Keratinocyte (primary cell): ENCODE results near the gene G6PC3. TPM values are rescaled to one million over a fixed set of nuclear protein-coding genes. Genes with fewer than 3 reads are reported as not detected.

ENCODE experiments used
- DNase-seq: peaks from one replicate; pipeline ENCODE4 v3.0.0-alpha.2; 2011; ENCODE audit warnings: low read depth, missing footprints, low spot score
- FAIRE-seq: peaks from 2 replicates; lab custom pipeline; 2011; peaks lifted over from hg19 to GRCh38; lab: Jason Lieb, UNC
- H2AFZ ChIP-seq: 2 replicates; pipeline ENCODE4 v1.6.0; 2012; ENCODE audit warnings: low read length, control low read depth, inconsistent platforms; ENCODE audit not compliant: control insufficient read depth
- H3K27ac ChIP-seq: 2 replicates; pipeline ENCODE4 v1.5.1; 2011; ENCODE audit warnings: low read length; ENCODE audit not compliant: control insufficient read depth, insufficient read depth
- H3K27me3 ChIP-seq: 3 replicates; pipeline ENCODE4 v1.6.0; 2011; ENCODE audit warnings: low read length; ENCODE audit not compliant: control insufficient read depth, insufficient read depth; ENCODE audit errors: extremely low read depth
- H3K36me3 ChIP-seq, 2 experiments: 2 replicates in 1 of 2; 3 replicates in 1 of 2; pipeline ENCODE4 v1.5.1; 2011; ENCODE audit warnings: low read length in 2 of 2, mild to moderate bottlenecking in 1 of 2; ENCODE audit not compliant: control insufficient read depth in 2 of 2, insufficient read depth in 2 of 2; ENCODE audit errors: extremely low read depth in 1 of 2
- H3K4me1 ChIP-seq: 3 replicates; pipeline ENCODE4 v1.5.1; 2011; ENCODE audit warnings: low read length; ENCODE audit not compliant: control insufficient read depth, insufficient read depth; ENCODE audit errors: extremely low read depth
- H3K4me2 ChIP-seq: 3 replicates; pipeline ENCODE4 v1.6.0; 2011; ENCODE audit warnings: low read depth, low read length; ENCODE audit not compliant: control insufficient read depth, insufficient read depth; ENCODE audit errors: extremely low read depth
- H3K4me3 ChIP-seq, 3 experiments: fragments of 200-600 bp in 1 of 3; sonication (generic) in 1 of 3; 2 replicates in 2 of 3; 3 replicates in 1 of 3; pipeline ENCODE4 v1.5.1; 2011 to 2016; ENCODE audit warnings: low read length in 3 of 3, mild to moderate bottlenecking in 3 of 3, control low read depth in 2 of 3, inconsistent platforms in 1 of 3, low read depth in 1 of 3, mixed read lengths in 1 of 3, mixed run types in 1 of 3, moderate library complexity in 1 of 3; ENCODE audit not compliant: control insufficient read depth in 2 of 3, insufficient read depth in 2 of 3; ENCODE audit errors: extremely low read depth in 1 of 3
- H3K79me2 ChIP-seq: 2 replicates; pipeline ENCODE4 v1.6.0; 2012; ENCODE audit warnings: low read length; ENCODE audit not compliant: control insufficient read depth, insufficient read depth
- H3K9ac ChIP-seq: 3 replicates; pipeline ENCODE4 v1.6.0; 2011; ENCODE audit warnings: low read length; ENCODE audit not compliant: control insufficient read depth, insufficient read depth; ENCODE audit errors: extremely low read depth
- H3K9me1 ChIP-seq: 3 replicates; pipeline ENCODE4 v1.6.0; 2011; ENCODE audit warnings: low read length; ENCODE audit not compliant: control insufficient read depth, insufficient read depth; ENCODE audit errors: extremely low read depth
- H3K9me3 ChIP-seq: 2 replicates; pipeline ENCODE4 v1.5.1; 2012; ENCODE audit warnings: low read depth, low read length; ENCODE audit not compliant: control insufficient read depth
- H4K20me1 ChIP-seq: 3 replicates; pipeline ENCODE4 v1.6.0; 2011; ENCODE audit warnings: low read length; ENCODE audit not compliant: control insufficient read depth, insufficient read depth; ENCODE audit errors: extremely low read depth
- EZH2 ChIP-seq: IDR thresholded peaks from one replicate; pipeline ENCODE4 v1.6.1; 2012; ENCODE audit warnings: inconsistent platforms, mild to moderate bottlenecking, low read length, moderate library complexity
- dilution Hi-C: fragments of 300-500 bp; cut with MboI; formaldehyde crosslinking; loops from one replicate; pipeline ENCODE4 v1.7.0; 2020; ENCODE audit warnings: low sequenced_read_pairs; ENCODE audit not compliant: extremely low pct_ligation_motif_present
- polyA plus RNA-seq, 5 experiments: library from polyadenylated mRNA; depleted of rRNA in 3 of 5; stranded (reverse) in 3 of 5; stranded (forward) in 1 of 5; unstranded in 1 of 5; fragments of >200 nt; gene quantifications; 1 replicate in 1 of 5; 2 replicates in 3 of 5; 3 replicates in 1 of 5; pipeline versions ENCODE4 v1.2.1 to v1.2.3, GENCODE V29; 2011 to 2012; ENCODE audit warnings: missing spikeins in 2 of 5, low read depth in 1 of 5, low replicate concordance in 1 of 5
- TF ChIP-seq, protein P1 (sequence below), 3 experiments: IDR thresholded peaks in 1 of 3; conservative IDR thresholded peaks in 1 of 3; optimal IDR thresholded peaks in 1 of 3; 2 replicates in 2 of 3; 3 replicates in 1 of 3; pipeline versions ENCODE3 to v1.5.1; 2011; ENCODE audit warnings: low read length in 3 of 3, mild to moderate bottlenecking in 3 of 3, moderate library complexity in 2 of 3, control low read depth in 1 of 3, inconsistent platforms in 1 of 3; ENCODE audit not compliant: insufficient read depth in 2 of 3; ENCODE audit errors: extremely low read depth in 1 of 3

The G6PC3 gene
- polyA plus RNA-seq, 1 donor (not counting 4 experiments of a cell fraction or from before 2014, with no cell fraction given) = 28.0 TPM

GRCh38 chr17:44071198-44071520, 624 bp downstream of the G6PC3 start:
- Histone ChIP-seq H3K4me3 (peak overlapping the region; percentile 63 to 86 (median 70)), H3K4me2 (peak overlapping the region; percentile 52), H4K20me1 (no peaks in the 10 kb centered on the region), H3K9ac (peak overlapping the region; percentile 91), H3K79me2 (peaks cover 2% of the 10 kb centered on the region), H3K36me3 (peaks cover 14 to 15% of the 10 kb centered on the region in 2 experiments), H3K4me1 (peaks cover 14% of the 10 kb centered on the region), H3K9me3 (no peaks in the 10 kb centered on the region), H2AFZ (peak overlapping the region; percentile 85), H3K27ac (peak overlapping the region; percentile 81), H3K27me3 (no peaks in the 10 kb centered on the region), H3K9me1 (no peaks in the 10 kb centered on the region)
- FAIRE-seq = no peak
- dilution Hi-C loops = no loop called here
- no peak for TF ChIP-seq EZH2
- TF ChIP-seq, protein P1, sequence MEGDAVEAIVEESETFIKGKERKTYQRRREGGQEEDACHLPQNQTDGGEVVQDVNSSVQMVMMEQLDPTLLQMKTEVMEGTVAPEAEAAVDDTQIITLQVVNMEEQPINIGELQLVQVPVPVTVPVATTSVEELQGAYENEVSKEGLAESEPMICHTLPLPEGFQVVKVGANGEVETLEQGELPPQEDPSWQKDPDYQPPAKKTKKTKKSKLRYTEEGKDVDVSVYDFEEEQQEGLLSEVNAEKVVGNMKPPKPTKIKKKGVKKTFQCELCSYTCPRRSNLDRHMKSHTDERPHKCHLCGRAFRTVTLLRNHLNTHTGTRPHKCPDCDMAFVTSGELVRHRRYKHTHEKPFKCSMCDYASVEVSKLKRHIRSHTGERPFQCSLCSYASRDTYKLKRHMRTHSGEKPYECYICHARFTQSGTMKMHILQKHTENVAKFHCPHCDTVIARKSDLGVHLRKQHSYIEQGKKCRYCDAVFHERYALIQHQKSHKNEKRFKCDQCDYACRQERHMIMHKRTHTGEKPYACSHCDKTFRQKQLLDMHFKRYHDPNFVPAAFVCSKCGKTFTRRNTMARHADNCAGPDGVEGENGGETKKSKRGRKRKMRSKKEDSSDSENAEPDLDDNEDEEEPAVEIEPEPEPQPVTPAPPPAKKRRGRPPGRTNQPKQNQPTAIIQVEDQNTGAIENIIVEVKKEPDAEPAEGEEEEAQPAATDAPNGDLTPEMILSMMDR (optimal IDR thresholded peaks at IDR 0.05 in 1 of 3, IDR thresholded peaks at IDR 0.05 in 1 of 3, conservative IDR thresholded peaks at IDR 0.05 in 1 of 3; ENCODE audit: extremely low read depth in 1 of 3, insufficient read depth in 2 of 3, low read length in 3 of 3) = no peak
- no peak for DNase-seq

DNA sequence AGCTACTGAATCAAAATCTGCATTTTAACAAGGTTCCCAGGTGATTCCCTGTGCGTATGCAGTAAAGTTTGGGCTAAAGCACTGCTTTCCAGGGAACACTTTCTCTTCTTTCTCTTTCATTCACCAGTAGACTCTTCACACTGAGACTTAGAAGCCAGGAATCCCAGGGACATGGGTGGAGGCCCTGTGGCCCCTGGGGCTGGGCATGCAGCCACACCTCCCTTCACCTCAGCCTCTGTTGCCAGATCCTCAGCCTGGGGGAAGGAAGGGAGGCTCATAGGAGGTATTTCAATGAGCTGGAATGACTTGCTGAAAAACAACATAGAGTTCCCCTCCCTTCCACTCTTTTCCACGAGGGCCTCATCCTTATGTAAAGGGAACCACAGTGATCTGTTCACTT, 1.2 kb downstream of the G6PC3 start:
- H4K20me1 ChIP-seq = no peaks in the 10 kb centered on the region
- dilution Hi-C loops = no loop called here
- DNase-seq = peak; percentile 45
- peak overlapping the region; percentile 63 to 86 (median 70) for H3K4me3 ChIP-seq
- H3K27ac ChIP-seq = peak overlapping the region; percentile 81
- no peaks in the 10 kb centered on the region for H3K27me3 ChIP-seq
- H3K9me1 ChIP-seq = no peaks in the 10 kb centered on the region
- no peaks in the 10 kb centered on the region for H3K79me2 ChIP-seq
- H2AFZ ChIP-seq = no peak overlapping the region
- peaks cover 14% of the 10 kb centered on the region for H3K4me1 ChIP-seq
- H3K4me2 ChIP-seq = peak overlapping the region; percentile 52
- peak overlapping the region; percentile 91 for H3K9ac ChIP-seq
- peaks cover 14 to 19% of the 10 kb centered on the region in 2 experiments for H3K36me3 ChIP-seq
- FAIRE-seq = peak; percentile 78
- TF ChIP-seq EZH2 = no peak
- TF ChIP-seq, protein P1 (optimal IDR thresholded peaks at IDR 0.05 in 1 of 3, IDR thresholded peaks at IDR 0.05 in 1 of 3, conservative IDR thresholded peaks at IDR 0.05 in 1 of 3; ENCODE audit: extremely low read depth in 1 of 3, insufficient read depth in 2 of 3, low read length in 3 of 3) = no peak
- no peaks in the 10 kb centered on the region for H3K9me3 ChIP-seq
